BE2C (cell line): ENCODE data around the gene THSD4.

Experiments used
- DNase-seq: peaks from one replicate; pipeline ENCODE4 v3.0.0-alpha.2; 2020
- H3K27me3 ChIP-seq: fragments of 250-450 bp; sonication (Bioruptor Pico); 2 replicates; pipeline ENCODE4 v1.5.1; 2020; ENCODE audit warnings: mild to moderate bottlenecking
- H3K36me3 ChIP-seq: fragments of 250-450 bp; sonication (Bioruptor Pico); 2 replicates; pipeline ENCODE4 v1.5.1; 2020; ENCODE audit warnings: mild to moderate bottlenecking
- H3K4me1 ChIP-seq: fragments of 250-450 bp; sonication (Bioruptor Pico); 2 replicates; pipeline ENCODE4 v1.5.1; 2020
- H3K4me3 ChIP-seq: 2 replicates; pipeline ENCODE4 v1.5.1; 2011; ENCODE audit warnings: low read depth, low read length
- H3K9me3 ChIP-seq: fragments of 250-450 bp; sonication (Bioruptor Pico); 2 replicates; pipeline ENCODE4 v1.5.1; 2020
- CTCF ChIP-seq: IDR thresholded peaks from 2 replicates; pipeline ENCODE4 v1.5.1; 2012; ENCODE audit warnings: mild to moderate bottlenecking, low read depth, low read length

THSD4 gene

GRCh38 chr15:71104636-71105035, 10.6 kb upstream of the THSD4 start:
- DNase-seq, result no peak
- TF ChIP-seq CTCF, result no peak
- no peaks in the 10 kb centered on the region for H3K4me1 ChIP-seq
- H3K36me3 ChIP-seq, result no peaks in the 10 kb centered on the region
- H3K27me3 ChIP-seq, result no peaks in the 10 kb centered on the region
- H3K4me3 ChIP-seq, result no peak overlapping the region
- no peaks in the 10 kb centered on the region for H3K9me3 ChIP-seq

GRCh38 chr15:71105444-71105843, 9.8 kb upstream of the THSD4 start:
- Histone ChIP-seq H3K27me3 (no peaks in the 10 kb centered on the region), H3K4me3 (no peak overlapping the region), H3K36me3 (no peaks in the 10 kb centered on the region), H3K4me1 (no peaks in the 10 kb centered on the region), H3K9me3 (no peaks in the 10 kb centered on the region)
- DNase-seq, result no peak
- TF ChIP-seq CTCF, result no peak

- TF ChIP-seq CTCF, result no peak
- Histone ChIP-seq H3K9me3 (no peaks in the 10 kb centered on the region), H3K4me3 (no peak overlapping the region), H3K4me1 (no peaks in the 10 kb centered on the region), H3K36me3 (no peaks in the 10 kb centered on the region), H3K27me3 (no peaks in the 10 kb centered on the region)
- no peak for DNase-seq
Measured at GRCh38 chr15:71106802-71107500, 8.3 kb upstream of the THSD4 start.

GRCh38 chr15:71107501-71107815, 7.8 kb upstream of the THSD4 start:
- TF ChIP-seq CTCF, result no peak
- H3K27me3 ChIP-seq, result no peaks in the 10 kb centered on the region
- no peaks in the 10 kb centered on the region for H3K9me3 ChIP-seq
- H3K4me1 ChIP-seq, result no peaks in the 10 kb centered on the region
- no peak overlapping the region for H3K4me3 ChIP-seq
- no peaks in the 10 kb centered on the region for H3K36me3 ChIP-seq
- DNase-seq, result no peak

- Histone ChIP-seq H3K4me3 (no peak overlapping the region), H3K36me3 (no peaks in the 10 kb centered on the region), H3K9me3 (no peaks in the 10 kb centered on the region), H3K4me1 (no peaks in the 10 kb centered on the region), H3K27me3 (no peaks in the 10 kb centered on the region)
- TF ChIP-seq CTCF, result no peak
- DNase-seq, result no peak
Measured at GRCh38 chr15:71109130-71109529, 6.1 kb upstream of the THSD4 start.

- Histone ChIP-seq H3K4me3 (no peak overlapping the region), H3K27me3 (no peaks in the 10 kb centered on the region), H3K4me1 (no peaks in the 10 kb centered on the region), H3K36me3 (no peaks in the 10 kb centered on the region), H3K9me3 (no peaks in the 10 kb centered on the region)
- TF ChIP-seq CTCF, result no peak
- no peak for DNase-seq
Measured at GRCh38 chr15:71109905-71110304, 5.4 kb upstream of the THSD4 start.
